ENCODE data around the gene NUP35.

DNA sequence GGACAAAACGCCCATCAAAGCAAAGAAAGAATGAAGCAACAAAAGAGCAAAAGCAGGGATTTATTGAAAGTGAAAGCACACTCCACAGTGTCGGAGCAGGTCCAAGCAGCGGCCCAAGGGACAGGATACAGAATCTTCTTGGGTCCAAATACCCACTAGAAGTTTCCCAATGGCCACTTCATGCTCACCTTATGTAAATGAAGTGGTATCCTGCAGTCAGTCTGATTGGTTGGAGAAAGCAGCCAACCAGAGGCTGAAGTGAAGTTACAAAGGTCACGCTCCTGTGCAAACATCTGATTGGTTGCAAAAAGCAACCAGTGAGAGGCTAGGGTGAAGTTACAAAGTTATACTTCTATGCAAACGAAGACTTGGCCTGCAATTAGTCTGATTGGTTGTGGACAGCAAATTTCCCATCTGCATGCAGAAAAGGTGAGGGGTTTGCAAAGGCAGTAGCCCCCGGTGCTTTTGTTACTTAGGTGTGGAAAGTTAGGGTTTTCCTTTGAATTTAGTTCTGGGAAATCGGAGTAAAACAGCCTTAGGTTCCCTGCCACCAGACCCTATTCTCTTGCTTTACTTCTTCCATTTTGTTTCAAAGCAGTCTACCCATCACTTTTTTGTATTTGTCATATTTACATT, 32.8 kb upstream of the NUP35 start:
- TF ChIP-seq POLR2AphosphoS5 (IDR thresholded peaks at IDR 0.05; ENCODE audit: low read depth) (no peak), EZH2 (IDR thresholded peaks at IDR 0.05; ENCODE audit: low read depth, unreplicated experiment) (no peak), ZNF331 (CRISPR knock-in tag; IDR thresholded peaks at IDR 0.05; ENCODE audit: low read depth) (no peak), EZH2phosphoT487 (IDR thresholded peaks at IDR 0.05; ENCODE audit: unreplicated experiment) (no peak), CREB1 (CRISPR knock-in tag; IDR thresholded peaks at IDR 0.05; ENCODE audit: low read depth) (no peak), JUNB (IDR thresholded peaks at IDR 0.05; ENCODE audit: unreplicated experiment) (no peak), STAT1 (IDR thresholded peaks at IDR 0.05; ENCODE audit: unreplicated experiment) (no peak), ZNF114 (CRISPR knock-in tag; IDR thresholded peaks at IDR 0.05) (no peak)
- TF ChIP-seq, protein P1, sequence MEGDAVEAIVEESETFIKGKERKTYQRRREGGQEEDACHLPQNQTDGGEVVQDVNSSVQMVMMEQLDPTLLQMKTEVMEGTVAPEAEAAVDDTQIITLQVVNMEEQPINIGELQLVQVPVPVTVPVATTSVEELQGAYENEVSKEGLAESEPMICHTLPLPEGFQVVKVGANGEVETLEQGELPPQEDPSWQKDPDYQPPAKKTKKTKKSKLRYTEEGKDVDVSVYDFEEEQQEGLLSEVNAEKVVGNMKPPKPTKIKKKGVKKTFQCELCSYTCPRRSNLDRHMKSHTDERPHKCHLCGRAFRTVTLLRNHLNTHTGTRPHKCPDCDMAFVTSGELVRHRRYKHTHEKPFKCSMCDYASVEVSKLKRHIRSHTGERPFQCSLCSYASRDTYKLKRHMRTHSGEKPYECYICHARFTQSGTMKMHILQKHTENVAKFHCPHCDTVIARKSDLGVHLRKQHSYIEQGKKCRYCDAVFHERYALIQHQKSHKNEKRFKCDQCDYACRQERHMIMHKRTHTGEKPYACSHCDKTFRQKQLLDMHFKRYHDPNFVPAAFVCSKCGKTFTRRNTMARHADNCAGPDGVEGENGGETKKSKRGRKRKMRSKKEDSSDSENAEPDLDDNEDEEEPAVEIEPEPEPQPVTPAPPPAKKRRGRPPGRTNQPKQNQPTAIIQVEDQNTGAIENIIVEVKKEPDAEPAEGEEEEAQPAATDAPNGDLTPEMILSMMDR (conservative IDR thresholded peaks at IDR 0.05; ENCODE audit: low read depth in 2 of 2): no peak
- TF ChIP-seq, protein P2, sequence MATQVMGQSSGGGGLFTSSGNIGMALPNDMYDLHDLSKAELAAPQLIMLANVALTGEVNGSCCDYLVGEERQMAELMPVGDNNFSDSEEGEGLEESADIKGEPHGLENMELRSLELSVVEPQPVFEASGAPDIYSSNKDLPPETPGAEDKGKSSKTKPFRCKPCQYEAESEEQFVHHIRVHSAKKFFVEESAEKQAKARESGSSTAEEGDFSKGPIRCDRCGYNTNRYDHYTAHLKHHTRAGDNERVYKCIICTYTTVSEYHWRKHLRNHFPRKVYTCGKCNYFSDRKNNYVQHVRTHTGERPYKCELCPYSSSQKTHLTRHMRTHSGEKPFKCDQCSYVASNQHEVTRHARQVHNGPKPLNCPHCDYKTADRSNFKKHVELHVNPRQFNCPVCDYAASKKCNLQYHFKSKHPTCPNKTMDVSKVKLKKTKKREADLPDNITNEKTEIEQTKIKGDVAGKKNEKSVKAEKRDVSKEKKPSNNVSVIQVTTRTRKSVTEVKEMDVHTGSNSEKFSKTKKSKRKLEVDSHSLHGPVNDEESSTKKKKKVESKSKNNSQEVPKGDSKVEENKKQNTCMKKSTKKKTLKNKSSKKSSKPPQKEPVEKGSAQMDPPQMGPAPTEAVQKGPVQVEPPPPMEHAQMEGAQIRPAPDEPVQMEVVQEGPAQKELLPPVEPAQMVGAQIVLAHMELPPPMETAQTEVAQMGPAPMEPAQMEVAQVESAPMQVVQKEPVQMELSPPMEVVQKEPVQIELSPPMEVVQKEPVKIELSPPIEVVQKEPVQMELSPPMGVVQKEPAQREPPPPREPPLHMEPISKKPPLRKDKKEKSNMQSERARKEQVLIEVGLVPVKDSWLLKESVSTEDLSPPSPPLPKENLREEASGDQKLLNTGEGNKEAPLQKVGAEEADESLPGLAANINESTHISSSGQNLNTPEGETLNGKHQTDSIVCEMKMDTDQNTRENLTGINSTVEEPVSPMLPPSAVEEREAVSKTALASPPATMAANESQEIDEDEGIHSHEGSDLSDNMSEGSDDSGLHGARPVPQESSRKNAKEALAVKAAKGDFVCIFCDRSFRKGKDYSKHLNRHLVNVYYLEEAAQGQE (IDR thresholded peaks at IDR 0.05; ENCODE audit: unreplicated experiment): no peak
- TF ChIP-seq, protein P3, sequence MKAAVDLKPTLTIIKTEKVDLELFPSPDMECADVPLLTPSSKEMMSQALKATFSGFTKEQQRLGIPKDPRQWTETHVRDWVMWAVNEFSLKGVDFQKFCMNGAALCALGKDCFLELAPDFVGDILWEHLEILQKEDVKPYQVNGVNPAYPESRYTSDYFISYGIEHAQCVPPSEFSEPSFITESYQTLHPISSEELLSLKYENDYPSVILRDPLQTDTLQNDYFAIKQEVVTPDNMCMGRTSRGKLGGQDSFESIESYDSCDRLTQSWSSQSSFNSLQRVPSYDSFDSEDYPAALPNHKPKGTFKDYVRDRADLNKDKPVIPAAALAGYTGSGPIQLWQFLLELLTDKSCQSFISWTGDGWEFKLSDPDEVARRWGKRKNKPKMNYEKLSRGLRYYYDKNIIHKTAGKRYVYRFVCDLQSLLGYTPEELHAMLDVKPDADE (IDR thresholded peaks at IDR 0.05): no peak
- TF ChIP-seq, protein P4, sequence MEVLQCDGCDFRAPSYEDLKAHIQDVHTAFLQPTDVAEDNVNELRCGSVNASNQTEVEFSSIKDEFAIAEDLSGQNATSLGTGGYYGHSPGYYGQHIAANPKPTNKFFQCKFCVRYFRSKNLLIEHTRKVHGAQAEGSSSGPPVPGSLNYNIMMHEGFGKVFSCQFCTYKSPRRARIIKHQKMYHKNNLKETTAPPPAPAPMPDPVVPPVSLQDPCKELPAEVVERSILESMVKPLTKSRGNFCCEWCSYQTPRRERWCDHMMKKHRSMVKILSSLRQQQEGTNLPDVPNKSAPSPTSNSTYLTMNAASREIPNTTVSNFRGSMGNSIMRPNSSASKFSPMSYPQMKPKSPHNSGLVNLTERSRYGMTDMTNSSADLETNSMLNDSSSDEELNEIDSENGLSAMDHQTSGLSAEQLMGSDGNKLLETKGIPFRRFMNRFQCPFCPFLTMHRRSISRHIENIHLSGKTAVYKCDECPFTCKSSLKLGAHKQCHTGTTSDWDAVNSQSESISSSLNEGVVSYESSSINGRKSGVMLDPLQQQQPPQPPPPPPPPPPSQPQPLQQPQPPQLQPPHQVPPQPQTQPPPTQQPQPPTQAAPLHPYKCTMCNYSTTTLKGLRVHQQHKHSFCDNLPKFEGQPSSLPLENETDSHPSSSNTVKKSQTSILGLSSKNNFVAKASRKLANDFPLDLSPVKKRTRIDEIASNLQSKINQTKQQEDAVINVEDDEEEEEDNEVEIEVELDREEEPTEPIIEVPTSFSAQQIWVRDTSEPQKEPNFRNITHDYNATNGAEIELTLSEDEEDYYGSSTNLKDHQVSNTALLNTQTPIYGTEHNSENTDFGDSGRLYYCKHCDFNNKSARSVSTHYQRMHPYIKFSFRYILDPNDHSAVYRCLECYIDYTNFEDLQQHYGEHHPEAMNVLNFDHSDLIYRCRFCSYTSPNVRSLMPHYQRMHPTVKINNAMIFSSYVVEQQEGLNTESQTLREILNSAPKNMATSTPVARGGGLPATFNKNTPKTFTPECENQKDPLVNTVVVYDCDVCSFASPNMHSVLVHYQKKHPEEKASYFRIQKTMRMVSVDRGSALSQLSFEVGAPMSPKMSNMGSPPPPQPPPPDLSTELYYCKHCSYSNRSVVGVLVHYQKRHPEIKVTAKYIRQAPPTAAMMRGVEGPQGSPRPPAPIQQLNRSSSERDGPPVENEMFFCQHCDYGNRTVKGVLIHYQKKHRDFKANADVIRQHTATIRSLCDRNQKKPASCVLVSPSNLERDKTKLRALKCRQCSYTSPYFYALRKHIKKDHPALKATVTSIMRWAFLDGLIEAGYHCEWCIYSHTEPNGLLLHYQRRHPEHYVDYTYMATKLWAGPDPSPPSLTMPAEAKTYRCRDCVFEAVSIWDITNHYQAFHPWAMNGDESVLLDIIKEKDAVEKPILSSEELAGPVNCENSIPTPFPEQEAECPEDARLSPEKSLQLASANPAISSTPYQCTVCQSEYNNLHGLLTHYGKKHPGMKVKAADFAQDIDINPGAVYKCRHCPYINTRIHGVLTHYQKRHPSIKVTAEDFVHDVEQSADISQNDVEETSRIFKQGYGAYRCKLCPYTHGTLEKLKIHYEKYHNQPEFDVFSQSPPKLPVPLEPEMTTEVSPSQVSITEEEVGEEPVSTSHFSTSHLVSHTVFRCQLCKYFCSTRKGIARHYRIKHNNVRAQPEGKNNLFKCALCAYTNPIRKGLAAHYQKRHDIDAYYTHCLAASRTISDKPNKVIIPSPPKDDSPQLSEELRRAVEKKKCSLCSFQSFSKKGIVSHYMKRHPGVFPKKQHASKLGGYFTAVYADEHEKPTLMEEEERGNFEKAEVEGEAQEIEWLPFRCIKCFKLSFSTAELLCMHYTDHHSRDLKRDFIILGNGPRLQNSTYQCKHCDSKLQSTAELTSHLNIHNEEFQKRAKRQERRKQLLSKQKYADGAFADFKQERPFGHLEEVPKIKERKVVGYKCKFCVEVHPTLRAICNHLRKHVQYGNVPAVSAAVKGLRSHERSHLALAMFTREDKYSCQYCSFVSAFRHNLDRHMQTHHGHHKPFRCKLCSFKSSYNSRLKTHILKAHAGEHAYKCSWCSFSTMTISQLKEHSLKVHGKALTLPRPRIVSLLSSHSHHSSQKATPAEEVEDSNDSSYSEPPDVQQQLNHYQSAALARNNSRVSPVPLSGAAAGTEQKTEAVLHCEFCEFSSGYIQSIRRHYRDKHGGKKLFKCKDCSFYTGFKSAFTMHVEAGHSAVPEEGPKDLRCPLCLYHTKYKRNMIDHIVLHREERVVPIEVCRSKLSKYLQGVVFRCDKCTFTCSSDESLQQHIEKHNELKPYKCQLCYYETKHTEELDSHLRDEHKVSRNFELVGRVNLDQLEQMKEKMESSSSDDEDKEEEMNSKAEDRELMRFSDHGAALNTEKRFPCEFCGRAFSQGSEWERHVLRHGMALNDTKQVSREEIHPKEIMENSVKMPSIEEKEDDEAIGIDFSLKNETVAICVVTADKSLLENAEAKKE (CRISPR knock-in tag; IDR thresholded peaks at IDR 0.05): no peak

All from GM23338 (cell line).